HCT116 (cell line): Measurements from ENCODE around the gene NEO1. TPM values are rescaled to one million over a fixed set of nuclear protein-coding genes. Genes with fewer than 3 reads are reported as not detected.

Experiments used
- ATAC-seq: fragments of 200-7000 bp; cut with Tn5 transposase; 2 replicates; pipeline ENCODE4 v1.9.1; 2020; ENCODE audit warnings: mild to moderate bottlenecking, moderate library complexity
- BruUV-seq: library from RNA; stranded (reverse); fragments of 400-500 nt; replicated peaks from 2 replicates; lab custom pipeline; 2021; lab: Mats Ljungman, UMichigan
- CTCF ChIA-PET: fragments of 300-600 bp; sonication (Branson Sonifier 250); formaldehyde crosslinking; loops from one replicate; lab custom pipeline; 2021; ENCODE audit warnings: antibody characterized with exemption; lab: Charles Lee
- POLR2A ChIA-PET: fragments of 300-600, 350-600 bp; sonication (Branson Sonifier 250); formaldehyde crosslinking; loops from one replicate; lab custom pipeline; 2021; ENCODE audit warnings: antibody characterized with exemption; lab: Charles Lee
- RAD21 ChIA-PET, 2 experiments: fragments of 300-600 bp; sonication (Branson Sonifier 250); formaldehyde crosslinking; loops; one replicate each; lab custom pipeline; 2023; ENCODE audit warnings: low total read pairs in 2 of 2; ENCODE audit not compliant: uncharacterized antibody in 2 of 2, unreplicated experiment in 2 of 2, low non-redundant PET in 1 of 2; lab: Charles Lee
- DNase-seq: peaks from one replicate; pipeline ENCODE4 v3.0.0-alpha.2; 2010; ENCODE audit warnings: low read depth, low spot score
- H2AFZ ChIP-seq: fragments of 200-600 bp; shearing (Covaris generic), sonication (generic); 2 replicates; pipeline ENCODE4 v1.6.1; 2017; ENCODE audit warnings: low read depth, mixed run types, mixed read lengths, antibody characterized with exemption, low read length; ENCODE audit not compliant: poor library complexity, severe bottlenecking
- H3K27ac ChIP-seq: 2 replicates; pipeline ENCODE4 v1.5.1; 2012; ENCODE audit warnings: low read depth, low read length
- H3K27me3 ChIP-seq: fragments of 200-600 bp; sonication (generic); 2 replicates; pipeline ENCODE4 v1.6.1; 2016; ENCODE audit warnings: mixed run types, low read length, mixed read lengths; ENCODE audit not compliant: insufficient read depth
- H3K36me3 ChIP-seq, 2 experiments: fragments of 200-500 bp in 1 of 2; fragments of 200-600 bp in 1 of 2; sonication (Bioruptor generic) in 1 of 2; sonication (generic) in 1 of 2; 2 replicates each; pipeline versions ENCODE4 v1.5.1 to v1.6.1; 2014 to 2016; ENCODE audit warnings: low read length in 2 of 2, inconsistent platforms in 1 of 2, mixed read lengths in 1 of 2, mixed run types in 1 of 2; ENCODE audit not compliant: insufficient read depth in 2 of 2, control insufficient read depth in 1 of 2
- H3K4me1 ChIP-seq, 2 experiments: fragments of 200-600 bp in 1 of 2; sonication (generic) in 1 of 2; 2 replicates each; pipeline versions ENCODE4 v1.5.1 to v1.6.1; 2012 to 2017; ENCODE audit warnings: low read length in 2 of 2, inconsistent platforms in 1 of 2, mild to moderate bottlenecking in 1 of 2, mixed read lengths in 1 of 2, mixed run types in 1 of 2, moderate library complexity in 1 of 2; ENCODE audit not compliant: insufficient read depth in 2 of 2, control insufficient read depth in 1 of 2
- H3K4me2 ChIP-seq: fragments of 200-600 bp; sonication (generic); 2 replicates; pipeline ENCODE4 v1.6.1; 2017; ENCODE audit warnings: mixed run types, low read length, mixed read lengths
- H3K4me3 ChIP-seq, 2 experiments: fragments of 200-600 bp in 1 of 2; sonication (generic) in 1 of 2; replicated peaks in 1 of 2; 2 replicates each; pipeline ENCODE4 v1.5.1; 2011 to 2016; ENCODE audit warnings: low read length in 2 of 2, control low read depth in 1 of 2, low read depth in 1 of 2, mild to moderate bottlenecking in 1 of 2, mixed read lengths in 1 of 2, mixed run types in 1 of 2
- H3K79me2 ChIP-seq: fragments of 200-600 bp; sonication (generic); 2 replicates; pipeline ENCODE4 v1.6.1; 2017; ENCODE audit warnings: mild to moderate bottlenecking, mixed run types, low read length, moderate library complexity, mixed read lengths; ENCODE audit not compliant: insufficient read depth
- H3K9ac ChIP-seq: fragments of 200-600 bp; sonication (generic); 2 replicates; pipeline ENCODE4 v1.6.1; 2016; ENCODE audit warnings: low read length, mixed read lengths
- H3K9me2 ChIP-seq: fragments of 200-600 bp; sonication (generic), shearing (Covaris generic); 2 replicates; pipeline ENCODE4 v1.6.1; 2017; ENCODE audit warnings: mixed run types, mild to moderate bottlenecking, moderate library complexity; ENCODE audit not compliant: insufficient read depth
- H3K9me3 ChIP-seq, 2 experiments: fragments of 200-500 bp in 1 of 2; fragments of 200-600 bp in 1 of 2; sonication (Bioruptor generic) in 1 of 2; sonication (generic) in 1 of 2; 2 replicates each; pipeline ENCODE4 v1.6.1; 2014 to 2017; ENCODE audit warnings: low read length in 2 of 2, mixed read lengths in 2 of 2, inconsistent platforms in 1 of 2, low read depth in 1 of 2, mild to moderate bottlenecking in 1 of 2, mixed run types in 1 of 2, moderate library complexity in 1 of 2; ENCODE audit not compliant: control insufficient read depth in 1 of 2, insufficient read depth in 1 of 2
- H4K20me1 ChIP-seq: fragments of 200-600 bp; sonication (generic), shearing (Covaris generic); 2 replicates; pipeline ENCODE4 v1.6.1; 2017; ENCODE audit warnings: mixed run types, mild to moderate bottlenecking, moderate library complexity; ENCODE audit not compliant: insufficient read depth
- EZH2phosphoT487 ChIP-seq: fragments of 200-600 bp; IDR thresholded peaks from 2 replicates; pipeline ENCODE4 v1.6.1; 2018; ENCODE audit warnings: antibody characterized with exemption, borderline replicate concordance
- YY1 ChIP-seq: IDR thresholded peaks from 2 replicates; pipeline ENCODE4 v1.6.1; 2011; ENCODE audit warnings: low read length, low read depth, moderate library complexity, mild to moderate bottlenecking; ENCODE audit not compliant: insufficient replicate concordance; ENCODE audit errors: extremely low read depth
- ZFX ChIP-seq: fragments of 450-650 bp; IDR thresholded peaks from 2 replicates; pipeline ENCODE4 v1.6.1; 2017
- intact Hi-C: fragments of 100-400 bp; cut with micrococcal nuclease; formaldehyde crosslinking; loops from 2 replicates; pipeline ENCODE4 v1.10.0; 2022
- total RNA-seq: library from RNA; stranded (reverse); gene quantifications from one replicate; pipeline ENCODE4 v1.2.1, GENCODE V29; 2021; ENCODE audit not compliant: unreplicated experiment

The NEO1 gene
- total RNA-seq, 1 experiment from 2014 or later, result 30.0 TPM

DNA sequence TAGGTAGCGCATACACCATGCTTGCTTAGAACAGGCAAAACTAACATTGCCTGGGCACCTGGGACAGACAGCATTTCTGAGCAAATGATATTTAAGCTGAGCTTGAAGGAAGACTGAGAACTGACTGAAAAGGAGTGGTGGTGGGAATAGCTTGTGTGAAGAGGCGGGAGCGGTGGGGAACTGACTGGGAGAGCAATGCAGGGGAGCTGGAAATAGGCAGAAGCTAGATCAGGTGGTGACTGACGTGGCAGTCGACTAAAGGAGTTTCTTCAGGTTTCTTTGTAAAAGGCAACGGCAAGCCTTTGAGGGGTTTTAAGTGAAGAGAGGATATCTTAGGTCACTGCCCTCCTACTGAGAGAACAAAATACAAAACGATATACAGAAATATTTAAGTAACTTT is 61.8 kb downstream of the NEO1 start:
- intact Hi-C loops, result no loop called here
- ChIA-PET RAD21 (no interaction called here), POLR2A (no interaction called here)
- DNase-seq (no peak), ATAC-seq (no peak)
- no peaks in the 10 kb centered on the region for H4K20me1 ChIP-seq
- no peak overlapping the region for H3K4me3 ChIP-seq
- no peak overlapping the region for H2AFZ ChIP-seq
- no peaks in the 10 kb centered on the region; a peak in 1 of 4 replicates for H3K36me3 ChIP-seq
- no peaks in the 10 kb centered on the region for H3K9me3 ChIP-seq
- no peaks in the 10 kb centered on the region for H3K27me3 ChIP-seq
- no peak overlapping the region for H3K9ac ChIP-seq
- BruUV-seq, result no TSS peak
- no peak overlapping the region for H3K4me2 ChIP-seq
- H3K4me1 ChIP-seq, result no peaks in the 10 kb centered on the region
- no peaks in the 10 kb centered on the region for H3K9me2 ChIP-seq
- no peaks in the 10 kb centered on the region for H3K79me2 ChIP-seq
- TF ChIP-seq EZH2phosphoT487 (no peak), YY1 (no peak)
- TF ChIP-seq, all 23 proteins: peak for 0
- CTCF ChIA-PET, result no interaction called here
- H3K27ac ChIP-seq, result no peak overlapping the region

DNA sequence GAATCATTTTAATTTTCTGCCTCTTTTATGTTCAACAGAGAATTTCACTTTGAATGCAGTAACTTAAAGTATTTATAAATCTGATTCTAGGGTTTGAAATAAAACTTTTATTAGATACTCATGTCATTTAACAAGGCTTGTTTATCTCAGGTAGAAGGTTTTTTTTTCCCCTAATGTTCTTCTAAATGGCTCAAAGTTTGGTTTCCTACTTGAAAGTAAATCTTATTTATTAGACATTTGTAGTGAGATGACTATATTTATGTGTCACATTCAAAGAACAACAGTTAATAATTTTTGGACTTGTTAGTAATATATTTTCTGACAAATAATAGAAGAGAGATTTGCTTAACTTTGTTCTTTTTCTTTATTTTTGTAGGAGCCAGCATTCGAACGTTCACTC is 63.9 kb downstream of the NEO1 start:
- BruUV-seq, result no TSS peak
- no peak for TF ChIP-seq ZFX
- no peak for DNase-seq
- ATAC-seq, result no peak
- no peaks in the 10 kb centered on the region for H4K20me1 ChIP-seq
- H2AFZ ChIP-seq, result no peak overlapping the region
- no peaks in the 10 kb centered on the region for H3K9me3 ChIP-seq
- H3K36me3 ChIP-seq, result no peaks in the 10 kb centered on the region; a peak in 1 of 4 replicates
- no peak overlapping the region for H3K4me2 ChIP-seq
- intact Hi-C loops, result no loop called here
- ChIA-PET POLR2A (no interaction called here), RAD21 (no interaction called here), CTCF (interaction anchor here (0.6 kb wide), 1 partner anchor 163 kb away, joined by 4 read pairs; no protein-coding TSS in a partner anchor)
- H3K4me3 ChIP-seq, result no peak overlapping the region
- no peaks in the 10 kb centered on the region for H3K27me3 ChIP-seq
- H3K9me2 ChIP-seq, result no peaks in the 10 kb centered on the region
- H3K4me1 ChIP-seq, result no peaks in the 10 kb centered on the region
- no peak overlapping the region for H3K9ac ChIP-seq
- no peak overlapping the region for H3K27ac ChIP-seq
- H3K79me2 ChIP-seq, result no peaks in the 10 kb centered on the region
